K562 (cell line): ENCODE measurements around the gene GNAI2. TPM values are rescaled to one million over a fixed set of nuclear protein-coding genes. Genes with fewer than 3 reads are reported as not detected.

Experiments
- ATF1 ChIP-seq, 2 experiments: fragments of 450-650 bp in 1 of 2; IDR thresholded peaks; 2 replicates each; pipeline ENCODE4 v1.6.1; 2016; ENCODE audit warnings: missing compliant biosample characterization in 1 of 2, missing genetic modification characterization in 1 of 2
- BACH1 ChIP-seq: fragments of 200-800 bp; sonication (Bioruptor generic); IDR thresholded peaks from 2 replicates; pipeline ENCODE4 v1.6.1; 2016; ENCODE audit warnings: missing genetic modification characterization, missing compliant biosample characterization
- ETV5 ChIP-seq: sonication (generic); formaldehyde crosslinking; IDR thresholded peaks from 2 replicates; pipeline ENCODE4 v1.4.0; 2020; ENCODE audit warnings: low read depth, mild to moderate bottlenecking, missing genetic modification reagents
- JUND ChIP-seq, 2 experiments: IDR thresholded peaks; 2 replicates in 1 of 2; 3 replicates in 1 of 2; pipeline ENCODE4 v1.6.1; 2011; ENCODE audit warnings: borderline replicate concordance in 2 of 2, low read depth in 2 of 2, low read length in 2 of 2, improper control_type of control experiment in 1 of 2, missing biosample characterization in 1 of 2, missing genetic modification characterization in 1 of 2, missing genetic modification reagents in 1 of 2
- KAT7 ChIP-seq: sonication (generic); formaldehyde crosslinking; IDR thresholded peaks from 2 replicates; pipeline ENCODE4 v1.8.0; 2022; ENCODE audit warnings: missing genetic modification reagents, mild to moderate bottlenecking, borderline replicate concordance
- NFE2L1 ChIP-seq: fragments of 450-650 bp; IDR thresholded peaks from 2 replicates; pipeline ENCODE4 v1.6.1; 2016; ENCODE audit warnings: missing genetic modification characterization, low read depth, mild to moderate bottlenecking, missing compliant biosample characterization, moderate library complexity, borderline replicate concordance
- POU5F1 ChIP-seq: fragments of 150-350 bp; IDR thresholded peaks from 2 replicates; pipeline ENCODE4 v1.6.1; 2014; ENCODE audit warnings: borderline replicate concordance, low read length, low read depth, mild to moderate bottlenecking; ENCODE audit not compliant: partially characterized antibody
- PURB ChIP-seq: sonication (generic); formaldehyde crosslinking; IDR thresholded peaks from 2 replicates; pipeline ENCODE4 v1.9.0; 2021; ENCODE audit warnings: low read depth, mild to moderate bottlenecking, missing genetic modification reagents
- RBM17 ChIP-seq: fragments of 200-400 bp; formaldehyde crosslinking; IDR thresholded peaks from 2 replicates; pipeline ENCODE4 v1.6.1; 2017; ENCODE audit warnings: low read depth, mild to moderate bottlenecking, low read length, borderline replicate concordance
- TCF15 ChIP-seq: fragments of 250-450 bp; sonication (Bioruptor Pico); IDR thresholded peaks from 2 replicates; pipeline ENCODE4 v1.8.0; 2022; ENCODE audit warnings: moderate library complexity, mild to moderate bottlenecking, inconsistent platforms
- ZBTB17 ChIP-seq: fragments of 450-650 bp; formaldehyde crosslinking; IDR thresholded peaks from 2 replicates; pipeline ENCODE4 v1.4.0; 2020; ENCODE audit warnings: mild to moderate bottlenecking
- polyA plus RNA-seq, 8 experiments: library from polyadenylated mRNA; depleted of rRNA in 4 of 8; stranded (reverse) in 5 of 8; unstranded in 3 of 8; fragments of >200 nt; fragmentation: Nextera tagmentation in 2 of 8; fragmentation: Illumina TruSeq in 1 of 8; extraction: Ambion mirVana in 2 of 8; extraction: Trizol in 1 of 8; gene quantifications; 2 replicates each; pipeline versions ENCODE4 v1.2.1 to v1.2.3, GENCODE V29; 2011 to 2014; ENCODE audit warnings: inconsistent platforms in 1 of 8, missing spikeins in 1 of 8
- total RNA-seq, 7 experiments: library from RNA; depleted of rRNA in 6 of 7; stranded (reverse); fragments of >200 nt in 6 of 7; fragmentation: Illumina TruSeq in 2 of 7; extraction: Trizol in 2 of 7; gene quantifications; 2 replicates each; pipeline versions ENCODE4 v1.2.1 to v1.2.3, GENCODE V29; 2011 to 2021; ENCODE audit warnings: low replicate concordance in 1 of 7
- TF ChIP-seq, protein P1 (sequence below): fragments of 250-450 bp; sonication (Bioruptor Pico); IDR thresholded peaks from 2 replicates; pipeline ENCODE4 v1.8.0; 2021; ENCODE audit warnings: moderate library complexity, mild to moderate bottlenecking, inconsistent platforms
- TF ChIP-seq, protein P2 (sequence below): sonication (generic); IDR thresholded peaks from 2 replicates; pipeline ENCODE4 v1.6.1; 2016

Gene GNAI2
- total and polyA plus RNA-seq, 9 of the 15 experiments (the other 6 are each of a cell fraction or from before 2014, with no cell fraction given) = 1.1 to 72.2 (median 42.7) TPM

DNA sequence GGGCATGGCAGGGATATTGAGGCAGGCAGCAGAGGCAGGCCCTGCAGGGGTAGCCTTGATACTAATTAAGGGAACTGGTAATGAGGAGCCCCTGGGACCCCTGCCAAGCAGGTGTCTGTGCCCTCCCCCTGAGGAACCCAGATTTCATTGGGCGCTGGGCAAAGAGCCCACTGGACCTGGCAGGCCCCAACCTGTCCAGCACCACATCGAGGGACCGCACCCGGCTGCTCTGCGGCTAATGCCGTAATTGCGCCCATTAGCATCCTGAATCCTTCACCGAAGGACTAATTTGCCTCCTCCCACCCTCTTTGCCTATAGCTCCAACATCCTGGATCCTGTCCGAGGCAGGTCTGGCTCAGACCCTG lies 19.2 kb downstream of the GNAI2 start (continued):
- TF ChIP-seq KAT7 (CRISPR knock-in tag) (no peak), NFE2L1 (tag) (no peak), ETV5 (CRISPR knock-in tag) (no peak), BACH1 (tag) (no peak), RBM17 (no peak), TCF15 (CRISPR knock-in tag) (no peak), PURB (no peak), ATF1 (CRISPR knock-in tag; IDR thresholded peaks at IDR 0.05) (no peak), ATF1 (tag; IDR thresholded peaks at IDR 0.05) (no peak), POU5F1 (no peak), JUND (IDR thresholded peaks at IDR 0.05; ENCODE audit: borderline replicate concordance, low read depth, low read length) (no peak), JUND (tag; IDR thresholded peaks at IDR 0.05; ENCODE audit: borderline replicate concordance, low read depth, low read length) (no peak), ZBTB17 (CRISPR knock-in tag) (no peak)
- TF ChIP-seq, protein P1, sequence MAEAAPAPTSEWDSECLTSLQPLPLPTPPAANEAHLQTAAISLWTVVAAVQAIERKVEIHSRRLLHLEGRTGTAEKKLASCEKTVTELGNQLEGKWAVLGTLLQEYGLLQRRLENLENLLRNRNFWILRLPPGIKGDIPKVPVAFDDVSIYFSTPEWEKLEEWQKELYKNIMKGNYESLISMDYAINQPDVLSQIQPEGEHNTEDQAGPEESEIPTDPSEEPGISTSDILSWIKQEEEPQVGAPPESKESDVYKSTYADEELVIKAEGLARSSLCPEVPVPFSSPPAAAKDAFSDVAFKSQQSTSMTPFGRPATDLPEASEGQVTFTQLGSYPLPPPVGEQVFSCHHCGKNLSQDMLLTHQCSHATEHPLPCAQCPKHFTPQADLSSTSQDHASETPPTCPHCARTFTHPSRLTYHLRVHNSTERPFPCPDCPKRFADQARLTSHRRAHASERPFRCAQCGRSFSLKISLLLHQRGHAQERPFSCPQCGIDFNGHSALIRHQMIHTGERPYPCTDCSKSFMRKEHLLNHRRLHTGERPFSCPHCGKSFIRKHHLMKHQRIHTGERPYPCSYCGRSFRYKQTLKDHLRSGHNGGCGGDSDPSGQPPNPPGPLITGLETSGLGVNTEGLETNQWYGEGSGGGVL (CRISPR knock-in tag) = no peak
- TF ChIP-seq, protein P2, sequence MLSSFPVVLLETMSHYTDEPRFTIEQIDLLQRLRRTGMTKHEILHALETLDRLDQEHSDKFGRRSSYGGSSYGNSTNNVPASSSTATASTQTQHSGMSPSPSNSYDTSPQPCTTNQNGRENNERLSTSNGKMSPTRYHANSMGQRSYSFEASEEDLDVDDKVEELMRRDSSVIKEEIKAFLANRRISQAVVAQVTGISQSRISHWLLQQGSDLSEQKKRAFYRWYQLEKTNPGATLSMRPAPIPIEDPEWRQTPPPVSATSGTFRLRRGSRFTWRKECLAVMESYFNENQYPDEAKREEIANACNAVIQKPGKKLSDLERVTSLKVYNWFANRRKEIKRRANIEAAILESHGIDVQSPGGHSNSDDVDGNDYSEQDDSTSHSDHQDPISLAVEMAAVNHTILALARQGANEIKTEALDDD = no peak
